DND-41 (cell line): ENCODE results near the gene EYS.

Source experiments
- EZH2 ChIP-seq: IDR thresholded peaks from 3 replicates; pipeline ENCODE4 v1.6.1; 2012; ENCODE audit warnings: borderline replicate concordance, low read depth, mild to moderate bottlenecking, moderate library complexity, low read length, inconsistent platforms; ENCODE audit not compliant: severe bottlenecking
- TF ChIP-seq, protein P1 (sequence below): IDR thresholded peaks from 2 replicates; pipeline ENCODE4 v1.5.1; 2012; ENCODE audit warnings: borderline replicate concordance, low read length, moderate library complexity, mild to moderate bottlenecking; ENCODE audit not compliant: poor library complexity, severe bottlenecking; ENCODE audit errors: extremely low read depth

- TF ChIP-seq, protein P1, sequence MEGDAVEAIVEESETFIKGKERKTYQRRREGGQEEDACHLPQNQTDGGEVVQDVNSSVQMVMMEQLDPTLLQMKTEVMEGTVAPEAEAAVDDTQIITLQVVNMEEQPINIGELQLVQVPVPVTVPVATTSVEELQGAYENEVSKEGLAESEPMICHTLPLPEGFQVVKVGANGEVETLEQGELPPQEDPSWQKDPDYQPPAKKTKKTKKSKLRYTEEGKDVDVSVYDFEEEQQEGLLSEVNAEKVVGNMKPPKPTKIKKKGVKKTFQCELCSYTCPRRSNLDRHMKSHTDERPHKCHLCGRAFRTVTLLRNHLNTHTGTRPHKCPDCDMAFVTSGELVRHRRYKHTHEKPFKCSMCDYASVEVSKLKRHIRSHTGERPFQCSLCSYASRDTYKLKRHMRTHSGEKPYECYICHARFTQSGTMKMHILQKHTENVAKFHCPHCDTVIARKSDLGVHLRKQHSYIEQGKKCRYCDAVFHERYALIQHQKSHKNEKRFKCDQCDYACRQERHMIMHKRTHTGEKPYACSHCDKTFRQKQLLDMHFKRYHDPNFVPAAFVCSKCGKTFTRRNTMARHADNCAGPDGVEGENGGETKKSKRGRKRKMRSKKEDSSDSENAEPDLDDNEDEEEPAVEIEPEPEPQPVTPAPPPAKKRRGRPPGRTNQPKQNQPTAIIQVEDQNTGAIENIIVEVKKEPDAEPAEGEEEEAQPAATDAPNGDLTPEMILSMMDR: no peak
- no peak for TF ChIP-seq EZH2
Observed at GRCh38 chr6:64084185-64084663, 1622.8 kb downstream of the EYS start.
